Upper lobe of right lung (tissue), 1 donor: ENCODE results near the gene CFAP251. TPM values are rescaled to one million over a fixed set of nuclear protein-coding genes. Genes with fewer than 3 reads are reported as not detected.
A peak's percentile ranks its signal among the peaks of the same experiment; 100 is the strongest.

ENCODE experiments used
- ATAC-seq: fragments of 200-7000 bp; cut with Tn5 transposase; one replicate; pipeline ENCODE4 v1.9.1; 2020; ENCODE audit warnings: mild to moderate bottlenecking, moderate library complexity
- DNase-seq: peaks from one replicate; pipeline ENCODE4 v3.0.0-alpha.2; 2020
- H3K27ac ChIP-seq: fragments of 200-600 bp; one replicate; pipeline ENCODE4 v1.8.0; 2022
- H3K27me3 ChIP-seq: fragments of 200-600 bp; one replicate; pipeline ENCODE4 v1.8.0; 2022; ENCODE audit warnings: mild to moderate bottlenecking
- H3K36me3 ChIP-seq: fragments of 200-600 bp; one replicate; pipeline ENCODE4 v1.8.0; 2022
- H3K4me1 ChIP-seq: fragments of 200-600 bp; one replicate; pipeline ENCODE4 v1.8.0; 2022
- H3K4me3 ChIP-seq: fragments of 200-600 bp; one replicate; pipeline ENCODE4 v1.8.0; 2022; ENCODE audit warnings: mild to moderate bottlenecking
- H3K9me3 ChIP-seq: fragments of 200-600 bp; one replicate; pipeline ENCODE4 v1.8.0; 2022
- CTCF ChIP-seq: fragments of 200-600 bp; IDR thresholded peaks from one replicate; pipeline ENCODE4 v1.8.0; 2022; ENCODE audit warnings: antibody characterized with exemption
- intact Hi-C: fragments of 100-400 bp; cut with DNase I; formaldehyde crosslinking; loops from one replicate; pipeline ENCODE4 v1.11.0; 2022
- total RNA-seq: library from RNA; stranded (reverse); fragmentation: NEBNext Ultra II Directional; extraction: Animal tissue kit (Norgen Biotek cat#: 25700); gene quantifications from one replicate; pipeline ENCODE4 v1.2.1, GENCODE V29; 2021
- donor health status: DM: no; HTN: yes; CAD: no; lungs with severe emphysema.

Gene CFAP251
- total RNA-seq, 1 donor from 2014 or later = 2.5 TPM

- H3K27me3 ChIP-seq = no peaks in the 10 kb centered on the region
- no peaks in the 10 kb centered on the region for H3K9me3 ChIP-seq
- H3K27ac ChIP-seq = no peak overlapping the region
- intact Hi-C loops = no loop called here
- no peaks in the 10 kb centered on the region for H3K36me3 ChIP-seq
- ATAC-seq (no peak), DNase-seq (no peak)
- no peak overlapping the region for H3K4me3 ChIP-seq
- no peak for TF ChIP-seq CTCF
- peaks cover 8% of the 10 kb centered on the region for H3K4me1 ChIP-seq
Measured at GRCh38 chr12:122018937-122019336, 100.5 kb downstream of the CFAP251 start.

GRCh38 chr12:122020795-122021192 is 102.4 kb downstream of the CFAP251 start:
- no peak for TF ChIP-seq CTCF
- H3K27ac ChIP-seq = peak overlapping the region; percentile 58
- no peaks in the 10 kb centered on the region for H3K36me3 ChIP-seq
- ATAC-seq (no peak), DNase-seq (no peak)
- no peaks in the 10 kb centered on the region for H3K27me3 ChIP-seq
- peak overlapping the region; percentile 63 for H3K4me3 ChIP-seq
- H3K4me1 ChIP-seq = peaks cover 14% of the 10 kb centered on the region
- H3K9me3 ChIP-seq = no peaks in the 10 kb centered on the region
- intact Hi-C loops = no loop called here

GRCh38 chr12:122021193-122021821 is 102.9 kb downstream of the CFAP251 start:
- TF ChIP-seq CTCF = no peak
- Histone ChIP-seq H3K4me3 (peak overlapping the region; percentile 63), H3K4me1 (peaks cover 14% of the 10 kb centered on the region), H3K27ac (peak overlapping the region; percentile 58), H3K36me3 (no peaks in the 10 kb centered on the region), H3K27me3 (no peaks in the 10 kb centered on the region), H3K9me3 (no peaks in the 10 kb centered on the region)
- intact Hi-C loops = no loop called here
- DNase-seq (peak; percentile 71), ATAC-seq (peak; percentile 1)

- H3K27ac ChIP-seq = peak within 1 kb of the TSS; percentile 80
- peak; percentile 83 for DNase-seq
Measured at GRCh38 chr12:122021822-122022392, 103.5 kb downstream of the CFAP251 start, which contains the start of gene BCL7A. Gene BCL7A, plus strand, starts transcription at chr12:122021884. Its CDS starts 208 bp downstream, at chr12:122022092.

More at GRCh38 chr12:122021822-122022392, 103.5 kb downstream of the CFAP251 start, which contains the start of gene BCL7A:
- no peaks in the 10 kb centered on the region for H3K9me3 ChIP-seq
- no peaks in the 10 kb centered on the region for H3K27me3 ChIP-seq
- ATAC-seq = peak; percentile 88
- intact Hi-C loops = no loop called here
- H3K4me1 ChIP-seq = peaks cover 14% of the 10 kb centered on the region
- no peaks in the 10 kb centered on the region for H3K36me3 ChIP-seq
- TF ChIP-seq CTCF = no peak
- H3K4me3 ChIP-seq = peak within 1 kb of the TSS; percentile 68
